HepG2 (cell line): Measurements from ENCODE around the gene C14orf93. TPM values are rescaled to one million over a fixed set of nuclear protein-coding genes. Genes with fewer than 3 reads are reported as not detected.
A peak's percentile ranks its signal among the peaks of the same experiment; 100 is the strongest.

Source experiments
- CAMTA2 ChIP-seq: sonication (generic); formaldehyde crosslinking; IDR thresholded peaks from 2 replicates; pipeline ENCODE4 v1.4.0; 2020; ENCODE audit warnings: mild to moderate bottlenecking, missing genetic modification reagents, borderline replicate concordance
- CTCF ChIP-seq: sonication (generic); formaldehyde crosslinking; IDR thresholded peaks from 2 replicates; pipeline ENCODE4 v1.5.0; 2020; ENCODE audit warnings: mild to moderate bottlenecking, missing genetic modification reagents, moderate library complexity
- E2F5 ChIP-seq: sonication (generic); formaldehyde crosslinking; conservative IDR thresholded peaks from 2 replicates; pipeline ENCODE4 v1.4.0; 2020; ENCODE audit warnings: missing genetic modification reagents
- ETV6 ChIP-seq: sonication (generic); formaldehyde crosslinking; conservative IDR thresholded peaks from 2 replicates; pipeline ENCODE4 v1.4.0; 2020; ENCODE audit warnings: missing genetic modification reagents
- JUN ChIP-seq: sonication (generic); formaldehyde crosslinking; IDR thresholded peaks from 2 replicates; pipeline ENCODE4 v1.4.0; 2020; ENCODE audit warnings: mild to moderate bottlenecking, missing genetic modification reagents
- MEIS2 ChIP-seq: sonication (generic); formaldehyde crosslinking; IDR thresholded peaks from 2 replicates; pipeline ENCODE4 v1.9.0; 2021; ENCODE audit warnings: mild to moderate bottlenecking, missing genetic modification reagents
- NCOA2 ChIP-seq: sonication (generic); formaldehyde crosslinking; IDR thresholded peaks from 2 replicates; pipeline ENCODE4 v1.8.0; 2022; ENCODE audit warnings: inconsistent platforms
- RBFOX2 ChIP-seq: fragments of 200-400 bp; formaldehyde crosslinking; IDR thresholded peaks from 2 replicates; pipeline ENCODE4 v1.6.1; 2017; ENCODE audit warnings: low read depth, mild to moderate bottlenecking, low read length
- REXO4 ChIP-seq: sonication (generic); formaldehyde crosslinking; IDR thresholded peaks from 2 replicates; pipeline ENCODE4 v1.8.0; 2022; ENCODE audit warnings: missing genetic modification reagents, mild to moderate bottlenecking, borderline replicate concordance
- RXRB ChIP-seq: IDR thresholded peaks from 2 replicates; pipeline ENCODE4 v1.6.1; 2016; ENCODE audit warnings: borderline replicate concordance, missing genetic modification reagents, missing compliant biosample characterization
- SRSF1 ChIP-seq: fragments of 200-400 bp; formaldehyde crosslinking; optimal IDR thresholded peaks from 2 replicates; pipeline ENCODE3; 2017; ENCODE audit warnings: mild to moderate bottlenecking, low read depth, low read length, moderate library complexity
- ZBTB33 ChIP-seq: sonication (generic); formaldehyde crosslinking; IDR thresholded peaks from 2 replicates; pipeline ENCODE4 v1.4.0; 2020; ENCODE audit warnings: missing genetic modification reagents
- ZNF10 ChIP-seq: sonication (generic); formaldehyde crosslinking; IDR thresholded peaks from 2 replicates; pipeline ENCODE4 v1.4.0; 2020; ENCODE audit warnings: mild to moderate bottlenecking, low read depth, missing genetic modification reagents, borderline replicate concordance
- ZNF251 ChIP-seq: sonication (generic); formaldehyde crosslinking; IDR thresholded peaks from 2 replicates; pipeline ENCODE4 v1.9.0; 2021; ENCODE audit warnings: mild to moderate bottlenecking, missing genetic modification reagents
- ZNF790 ChIP-seq: sonication (generic); formaldehyde crosslinking; IDR thresholded peaks from 2 replicates; pipeline ENCODE4 v1.8.0; 2022; ENCODE audit warnings: missing genetic modification reagents, mild to moderate bottlenecking, borderline replicate concordance
- ZSCAN25 ChIP-seq: sonication (generic); formaldehyde crosslinking; IDR thresholded peaks from 2 replicates; pipeline ENCODE4 v1.8.0; 2022; ENCODE audit warnings: mild to moderate bottlenecking, missing genetic modification reagents
- polyA plus RNA-seq, 8 experiments: library from polyadenylated mRNA; depleted of rRNA in 3 of 8; stranded (reverse) in 7 of 8; unstranded in 1 of 8; fragments of >200 nt; fragmentation: Illumina TruSeq in 4 of 8; extraction: Trizol in 4 of 8; gene quantifications; 2 replicates each; pipeline versions ENCODE4 v1.2.1 to v1.2.3, GENCODE V29; 2011 to 2016; ENCODE audit warnings: low read depth in 4 of 8, missing spikeins in 1 of 8, mixed read lengths in 1 of 8; ENCODE audit not compliant: insufficient read depth in 1 of 8
- total RNA-seq, 5 experiments: library from RNA; depleted of rRNA; stranded (reverse); fragments of >200 nt; fragmentation: Illumina TruSeq; extraction: Trizol; gene quantifications; 2 replicates each; pipeline ENCODE4 v1.2.3, GENCODE V29; 2016; ENCODE audit warnings: low read depth in 1 of 5
- TF ChIP-seq, protein P1 (sequence below): IDR thresholded peaks from 2 replicates; pipeline ENCODE4 v1.6.1; 2018; ENCODE audit warnings: missing genetic modification reagents
- TF ChIP-seq, protein P2 (sequence below): IDR thresholded peaks from 2 replicates; pipeline ENCODE4 v1.6.1; 2016; ENCODE audit warnings: mild to moderate bottlenecking, missing biosample characterization, missing genetic modification reagents

Gene C14orf93
- total and polyA plus RNA-seq, 2 of the 13 experiments (the other 11 are each of a cell fraction or from before 2014, with no cell fraction given), result 11.4 to 22.5 TPM

- TF ChIP-seq, protein P1, sequence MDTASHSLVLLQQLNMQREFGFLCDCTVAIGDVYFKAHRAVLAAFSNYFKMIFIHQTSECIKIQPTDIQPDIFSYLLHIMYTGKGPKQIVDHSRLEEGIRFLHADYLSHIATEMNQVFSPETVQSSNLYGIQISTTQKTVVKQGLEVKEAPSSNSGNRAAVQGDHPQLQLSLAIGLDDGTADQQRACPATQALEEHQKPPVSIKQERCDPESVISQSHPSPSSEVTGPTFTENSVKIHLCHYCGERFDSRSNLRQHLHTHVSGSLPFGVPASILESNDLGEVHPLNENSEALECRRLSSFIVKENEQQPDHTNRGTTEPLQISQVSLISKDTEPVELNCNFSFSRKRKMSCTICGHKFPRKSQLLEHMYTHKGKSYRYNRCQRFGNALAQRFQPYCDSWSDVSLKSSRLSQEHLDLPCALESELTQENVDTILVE (CRISPR knock-in tag), result peak; percentile 83
- TF ChIP-seq ETV6 (0 out of 2 replicates have a peak, but pooled peaks have one; percentile 3), REXO4 (no peak), RBFOX2 (peak; percentile 76), CAMTA2 (CRISPR knock-in tag) (no peak), ZSCAN25 (CRISPR knock-in tag) (peak; percentile 11; the same call in 1 of the 2 replicates), E2F5 (CRISPR knock-in tag) (no peak), RXRB (CRISPR knock-in tag) (peak; percentile 53), MEIS2 (CRISPR knock-in tag) (no peak), ZNF790 (CRISPR knock-in tag) (no peak), CTCF (CRISPR knock-in tag) (no peak), SRSF1 (no peak), NCOA2 (CRISPR knock-in tag) (peak; percentile 77), ZBTB33 (CRISPR knock-in tag) (0 out of 2 replicates have a peak, but pooled peaks have one; percentile 11), ZNF251 (CRISPR knock-in tag) (no peak), ZNF10 (CRISPR knock-in tag) (no peak), JUN (peak; percentile 55; the same call in 1 of the 2 replicates)
- TF ChIP-seq, protein P2, sequence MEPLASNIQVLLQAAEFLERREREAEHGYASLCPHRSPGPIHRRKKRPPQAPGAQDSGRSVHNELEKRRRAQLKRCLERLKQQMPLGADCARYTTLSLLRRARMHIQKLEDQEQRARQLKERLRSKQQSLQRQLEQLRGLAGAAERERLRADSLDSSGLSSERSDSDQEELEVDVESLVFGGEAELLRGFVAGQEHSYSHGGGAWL (CRISPR knock-in tag), result no peak; the same call in 1 of the 2 replicates
These were observed 29.3 kb downstream of the C14orf93 start (continued) for GRCh38 chr14:22980672-22981089.
